Activated naive CD4-positive, alpha-beta T cell treated with anti-CD3 and anti-CD28 coated beads, Interleukin-2, amount 10 ng/mL, durations not matched to agents 7 days and 5 days (primary cell): Measurements from ENCODE around the gene KLHL2.
"Not testable (repeated sequence)": the region's sequence is repeated elsewhere in the genome, so short reads cannot be mapped to it uniquely, and the experiment has no call there.

Source experiments
- CTCF ChIA-PET: fragments of 350-600 bp; sonication (Branson Sonifier 250); formaldehyde crosslinking; loops from one replicate; lab custom pipeline; 2021; ENCODE audit warnings: antibody characterized with exemption; lab: Charles Lee
- DNase-seq: peaks from one replicate; pipeline ENCODE4 v3.0.0-alpha.2; 2020
- H3K27ac Mint-ChIP-seq: one replicate; pipeline ENCODE4 v1.8.0; 2021; ENCODE audit warnings: mild to moderate bottlenecking, moderate library complexity, mixed read lengths
- H3K27me3 Mint-ChIP-seq: one replicate; pipeline ENCODE4 v1.8.0; 2021; ENCODE audit warnings: mild to moderate bottlenecking, mixed read lengths
- H3K36me3 Mint-ChIP-seq: one replicate; pipeline ENCODE4 v1.8.0; 2021; ENCODE audit warnings: mixed read lengths
- H3K4me1 Mint-ChIP-seq: one replicate; pipeline ENCODE4 v1.8.0; 2021; ENCODE audit warnings: mixed read lengths
- H3K4me3 Mint-ChIP-seq: one replicate; pipeline ENCODE4 v1.8.0; 2021; ENCODE audit warnings: mild to moderate bottlenecking, moderate library complexity, mixed read lengths
- H3K9me3 Mint-ChIP-seq: one replicate; pipeline ENCODE4 v1.8.0; 2021; ENCODE audit warnings: mixed read lengths

Gene KLHL2

GRCh38 chr4:165207431-165208220, at the start of gene KLHL2:
Gene KLHL2, plus strand, starts transcription at chr4:165207561. Its CDS starts 316 bp downstream, at chr4:165207877.
- CTCF ChIA-PET, result no interaction called here
- DNase-seq, result peak; percentile 83
- Mint-ChIP-seq H3K36me3 (peaks cover 25% of the 10 kb centered on the region), H3K4me1 (peaks cover 73% of the 10 kb centered on the region), H3K9me3 (no peaks in the 10 kb centered on the region), H3K4me3 (peak within 1 kb of the TSS; percentile 92), H3K27ac (peak within 1 kb of the TSS; percentile 91), H3K27me3 (no peaks in the 10 kb centered on the region)

GRCh38 chr4:165158762-165159161, 48.6 kb upstream of the KLHL2 start:
- Mint-ChIP-seq H3K4me3 (no peak overlapping the region), H3K36me3 (no peaks in the 10 kb centered on the region), H3K9me3 (peaks cover 12% of the 10 kb centered on the region), H3K4me1 (no peaks in the 10 kb centered on the region), H3K27me3 (peaks cover 9% of the 10 kb centered on the region), H3K27ac (no peak overlapping the region)
- CTCF ChIA-PET, result no interaction called here
- DNase-seq, result no peak

GRCh38 chr4:165164257-165164656, 43.1 kb upstream of the KLHL2 start:
- no peaks in the 10 kb centered on the region for H3K36me3 Mint-ChIP-seq
- DNase-seq, result no peak
- no peaks in the 10 kb centered on the region for H3K4me1 Mint-ChIP-seq
- H3K27me3 Mint-ChIP-seq, result peaks cover 9% of the 10 kb centered on the region
- H3K4me3 Mint-ChIP-seq, result no peak overlapping the region
- peaks cover 4% of the 10 kb centered on the region for H3K9me3 Mint-ChIP-seq
- H3K27ac Mint-ChIP-seq, result no peak overlapping the region
- CTCF ChIA-PET, result no interaction called here

DNA sequence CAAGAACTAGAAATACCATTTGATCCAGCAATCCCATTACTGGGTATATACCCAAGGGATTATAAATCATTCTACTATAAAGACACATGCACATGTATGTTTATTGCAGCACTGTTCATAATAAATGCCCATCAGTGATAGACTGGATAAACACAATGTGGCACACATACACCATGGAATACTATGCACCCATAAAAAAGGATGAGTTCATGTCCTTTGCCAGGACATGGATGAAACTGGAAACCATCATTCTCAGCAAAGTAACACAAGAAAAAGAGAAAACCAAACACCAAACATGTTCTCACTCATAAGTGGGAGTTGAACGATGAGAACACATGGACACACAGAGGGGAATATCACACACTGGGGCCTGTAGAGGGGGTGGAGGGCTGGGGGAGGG, 40.5 kb upstream of the KLHL2 start:
- H3K4me3 Mint-ChIP-seq, H3K27me3 Mint-ChIP-seq, H3K9me3 Mint-ChIP-seq, CTCF ChIA-PET, DNase-seq, H3K27ac Mint-ChIP-seq, H3K4me1 Mint-ChIP-seq, H3K36me3 Mint-ChIP-seq: not testable (repeated sequence)

- Mint-ChIP-seq H3K9me3 (peaks cover 4% of the 10 kb centered on the region), H3K4me3 (no peak overlapping the region), H3K27me3 (no peaks in the 10 kb centered on the region), H3K4me1 (no peaks in the 10 kb centered on the region), H3K27ac (no peak overlapping the region), H3K36me3 (no peaks in the 10 kb centered on the region)
- CTCF ChIA-PET, result no interaction called here
- DNase-seq, result no peak
These were observed 39.7 kb upstream of the KLHL2 start for GRCh38 chr4:165167650-165168049.

GRCh38 chr4:165170819-165171218, 36.5 kb upstream of the KLHL2 start:
- Mint-ChIP-seq H3K36me3 (no peaks in the 10 kb centered on the region), H3K9me3 (peaks cover 5% of the 10 kb centered on the region), H3K27ac (no peak overlapping the region), H3K27me3 (no peaks in the 10 kb centered on the region), H3K4me3 (no peak overlapping the region), H3K4me1 (no peaks in the 10 kb centered on the region)
- DNase-seq, result no peak
- CTCF ChIA-PET, result interaction anchor here (1.0 kb wide), 1 partner anchor 40 kb away, joined by 3 read pairs; no protein-coding TSS in a partner anchor

GRCh38 chr4:165175470-165175869, 31.9 kb upstream of the KLHL2 start:
- H3K4me1 Mint-ChIP-seq, DNase-seq, H3K27ac Mint-ChIP-seq, H3K27me3 Mint-ChIP-seq, H3K9me3 Mint-ChIP-seq, H3K4me3 Mint-ChIP-seq, H3K36me3 Mint-ChIP-seq: not testable (repeated sequence)
- CTCF ChIA-PET, result interaction anchor here (1.0 kb wide), 1 partner anchor 43 kb away, joined by 4 read pairs; no protein-coding TSS in a partner anchor

DNA sequence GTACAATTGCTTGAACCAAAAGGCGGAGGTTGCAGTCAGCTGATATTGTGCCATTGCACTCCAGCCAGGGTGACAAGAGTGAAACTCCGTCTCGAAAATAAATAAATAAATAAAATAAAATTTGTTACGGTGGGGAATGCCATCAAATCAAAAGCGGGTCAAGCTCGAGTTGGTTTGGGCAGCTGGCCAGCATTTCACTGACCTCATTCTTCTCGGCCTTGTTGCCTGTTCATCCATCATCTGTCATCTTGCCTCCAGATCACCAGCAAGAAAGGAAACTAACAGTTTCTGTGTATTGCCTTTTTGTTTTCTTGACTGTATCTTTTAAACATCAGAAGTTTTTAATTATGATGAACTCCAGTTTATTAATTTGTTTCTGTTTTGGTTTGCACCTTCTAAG, 31.5 kb upstream of the KLHL2 start:
- CTCF ChIA-PET, result interaction anchor here (1.0 kb wide), 1 partner anchor 43 kb away, joined by 4 read pairs; no protein-coding TSS in a partner anchor
- Mint-ChIP-seq H3K4me1 (no peaks in the 10 kb centered on the region), H3K27ac (no peak overlapping the region), H3K9me3 (peaks cover 3% of the 10 kb centered on the region), H3K27me3 (peaks cover 6% of the 10 kb centered on the region), H3K36me3 (no peaks in the 10 kb centered on the region), H3K4me3 (no peak overlapping the region)
- DNase-seq, result no peak

- DNase-seq, result no peak
- H3K4me1 Mint-ChIP-seq, result no peaks in the 10 kb centered on the region
- CTCF ChIA-PET, result no interaction called here
- peaks cover 3% of the 10 kb centered on the region for H3K9me3 Mint-ChIP-seq
- H3K27ac Mint-ChIP-seq, result no peak overlapping the region
- H3K36me3 Mint-ChIP-seq, result no peaks in the 10 kb centered on the region
- peaks cover 6% of the 10 kb centered on the region for H3K27me3 Mint-ChIP-seq
- H3K4me3 Mint-ChIP-seq, result no peak overlapping the region
These were observed 29.4 kb upstream of the KLHL2 start for GRCh38 chr4:165177725-165178666.

DNA sequence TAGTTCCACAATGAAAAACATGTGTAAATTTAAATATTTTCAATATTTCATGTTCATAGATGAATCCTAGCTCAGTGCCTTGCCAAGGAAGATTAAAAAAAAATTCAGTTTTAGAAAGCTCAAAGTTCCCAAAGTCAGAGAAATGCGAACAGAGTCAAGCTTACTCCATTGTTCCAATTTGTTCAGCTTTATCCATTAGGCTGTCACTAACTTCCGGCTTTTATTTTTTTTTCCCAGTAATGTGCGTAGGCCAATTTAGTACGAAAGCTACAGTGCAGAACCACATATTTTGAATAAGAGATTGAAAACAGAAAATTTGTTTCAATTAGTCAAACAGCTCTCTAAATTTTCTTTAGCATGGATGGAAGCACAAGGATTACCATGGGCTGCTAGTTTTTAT, 23.1 kb upstream of the KLHL2 start:
- H3K4me1 Mint-ChIP-seq, result no peaks in the 10 kb centered on the region
- no peak overlapping the region for H3K27ac Mint-ChIP-seq
- CTCF ChIA-PET, result no interaction called here
- peaks cover 6% of the 10 kb centered on the region for H3K27me3 Mint-ChIP-seq
- no peaks in the 10 kb centered on the region for H3K36me3 Mint-ChIP-seq
- H3K4me3 Mint-ChIP-seq, result no peak overlapping the region
- H3K9me3 Mint-ChIP-seq, result peaks cover 8% of the 10 kb centered on the region
- DNase-seq, result no peak

- CTCF ChIA-PET, H3K36me3 Mint-ChIP-seq, H3K27ac Mint-ChIP-seq, H3K27me3 Mint-ChIP-seq, H3K4me3 Mint-ChIP-seq, H3K4me1 Mint-ChIP-seq, DNase-seq, H3K9me3 Mint-ChIP-seq: not testable (repeated sequence)
These were observed 22.4 kb upstream of the KLHL2 start for GRCh38 chr4:165184998-165185397.

GRCh38 chr4:165185448-165185847, 21.9 kb upstream of the KLHL2 start:
- DNase-seq, result no peak
- no peak overlapping the region for H3K27ac Mint-ChIP-seq
- CTCF ChIA-PET, result no interaction called here
- H3K36me3 Mint-ChIP-seq, result no peaks in the 10 kb centered on the region
- H3K27me3 Mint-ChIP-seq, result peaks cover 6% of the 10 kb centered on the region
- H3K4me1 Mint-ChIP-seq, result peaks cover 5% of the 10 kb centered on the region
- no peak overlapping the region for H3K4me3 Mint-ChIP-seq
- H3K9me3 Mint-ChIP-seq, result peaks cover 8% of the 10 kb centered on the region

DNA sequence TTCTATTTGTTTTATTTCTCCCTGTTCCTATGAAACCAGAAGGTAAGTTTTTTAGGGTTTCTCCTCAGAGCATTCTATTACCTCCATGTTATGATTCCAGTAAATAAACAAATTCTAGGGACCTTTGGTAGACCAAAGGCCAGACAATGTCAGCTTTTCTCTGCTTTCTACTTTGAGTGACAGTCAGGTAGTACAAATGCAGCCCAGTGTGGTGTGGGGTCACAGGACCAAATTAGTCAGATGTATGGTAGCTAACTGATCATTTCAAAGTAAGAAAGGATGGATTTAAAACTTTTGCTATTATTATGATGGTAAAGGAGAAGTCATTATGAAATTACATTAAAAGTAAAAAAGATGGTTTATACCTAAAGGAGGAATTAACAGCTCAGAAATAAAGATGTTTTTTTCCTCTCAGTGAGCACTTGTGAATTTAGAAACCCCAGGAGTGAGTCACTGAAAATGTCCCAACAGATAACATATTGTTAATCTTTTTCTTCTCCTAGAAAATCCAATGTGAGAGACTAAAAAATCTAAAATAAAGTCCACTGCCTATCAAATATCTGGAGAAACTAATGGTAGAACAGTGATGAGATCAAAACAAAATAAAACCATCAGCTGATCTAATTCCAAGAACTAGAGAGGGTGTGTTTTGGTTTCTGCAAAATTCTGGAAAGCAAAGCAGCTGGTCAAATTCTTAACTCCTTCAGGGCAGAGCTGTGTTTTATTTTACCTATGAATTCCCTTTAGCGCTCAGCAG, 16.6 kb upstream of the KLHL2 start:
- Mint-ChIP-seq H3K4me1 (peaks cover 29% of the 10 kb centered on the region), H3K27me3 (peaks cover 6% of the 10 kb centered on the region), H3K27ac (peak overlapping the region; percentile 42), H3K4me3 (no peak overlapping the region), H3K36me3 (no peaks in the 10 kb centered on the region), H3K9me3 (peaks cover 8% of the 10 kb centered on the region)
- CTCF ChIA-PET, result interaction anchor here (0.9 to 1.0 kb wide), 2 partner anchors 13 to 274 kb away, joined by 3 read pairs; no protein-coding TSS in a partner anchor
- DNase-seq, result no peak

- CTCF ChIA-PET, result interaction anchor here (0.9 kb wide), 1 partner anchor 12 kb away, joined by 3 read pairs; no protein-coding TSS in a partner anchor
- H3K27ac Mint-ChIP-seq, result no peak overlapping the region
These were observed 16.1 kb upstream of the KLHL2 start for GRCh38 chr4:165191348-165191656.

More at GRCh38 chr4:165191348-165191656, 16.1 kb upstream of the KLHL2 start:
- peaks cover 6% of the 10 kb centered on the region for H3K27me3 Mint-ChIP-seq
- peaks cover 8% of the 10 kb centered on the region for H3K9me3 Mint-ChIP-seq
- no peaks in the 10 kb centered on the region for H3K36me3 Mint-ChIP-seq
- no peak overlapping the region for H3K4me3 Mint-ChIP-seq
- peaks cover 29% of the 10 kb centered on the region for H3K4me1 Mint-ChIP-seq
- DNase-seq, result no peak
